HG03060 (cell line): ENCODE measurements around the gene ZBTB37.
"Not testable (repeated sequence)": the region's sequence is repeated elsewhere in the genome, so short reads cannot be mapped to it uniquely, and the experiment has no call there.

ENCODE experiments used
- ATAC-seq: cut with Tn5 transposase; IDR thresholded peaks from one replicate; pipeline ENCODE4 v1.9.1; 2021; ENCODE audit warnings: low read depth, moderate number of reproducible peaks; ENCODE audit not compliant: unreplicated experiment

The ZBTB37 gene

DNA sequence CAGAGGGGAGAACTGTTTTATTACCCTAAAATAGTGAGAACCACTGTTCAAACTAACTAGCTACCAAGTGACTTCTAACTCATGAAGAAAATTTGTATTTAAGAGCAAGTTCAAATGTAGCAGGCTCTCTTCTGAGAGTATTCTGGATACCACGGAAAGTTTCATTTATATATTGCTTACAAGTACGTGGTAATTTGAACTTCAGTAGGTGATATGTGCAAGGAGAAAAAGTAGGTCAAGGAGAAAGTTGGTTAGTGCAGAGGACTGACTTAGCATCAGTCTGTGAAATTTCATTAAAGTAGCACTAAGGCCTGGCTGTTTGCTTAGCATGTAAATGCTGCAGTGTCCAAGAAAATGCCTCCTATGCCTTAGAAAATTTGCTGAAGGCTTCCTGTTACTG is 32.2 kb downstream of the ZBTB37 start:
- ATAC-seq, result no peak

GRCh38 chr1:173900992-173901391 is 32.8 kb downstream of the ZBTB37 start:
- ATAC-seq, result no peak

DNA sequence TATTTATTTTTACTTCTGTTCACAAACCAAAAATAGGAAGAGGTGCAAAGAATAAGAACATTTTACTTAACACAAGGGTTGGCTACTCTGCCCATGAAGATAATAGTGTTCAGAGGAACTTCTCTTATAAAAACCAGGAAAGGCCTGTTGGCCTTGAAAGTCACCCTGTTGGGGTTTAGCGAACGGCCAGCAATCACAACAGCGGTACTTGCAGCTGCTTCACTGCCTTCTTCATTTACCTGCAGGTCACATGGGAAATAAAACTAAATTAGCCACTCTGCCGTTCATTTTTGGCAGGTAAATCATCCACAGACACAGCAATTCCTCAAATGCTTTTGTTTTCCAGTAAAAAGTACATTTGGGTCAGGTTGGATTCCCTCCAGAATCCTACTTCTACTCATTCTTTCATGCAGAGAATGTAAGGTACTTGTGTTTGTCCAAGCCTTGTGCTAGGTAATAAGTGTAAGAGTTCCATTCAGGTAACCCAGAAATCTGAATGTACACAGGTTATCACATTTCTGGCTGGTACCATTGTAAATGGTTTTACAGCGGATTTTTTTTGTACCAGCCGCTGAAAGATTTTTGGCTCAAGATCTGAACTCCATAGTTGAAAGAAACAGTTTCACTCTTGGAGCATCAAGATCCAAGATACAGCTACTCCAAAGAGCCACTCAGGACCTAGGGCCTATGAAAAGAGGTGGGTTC is 35.8 kb downstream of the ZBTB37 start:
- ATAC-seq, result no peak

GRCh38 chr1:173913111-173913510 is 44.9 kb downstream of the ZBTB37 start:
- no peak for ATAC-seq

GRCh38 chr1:173914366-173914871 is 46.2 kb downstream of the ZBTB37 start:
- ATAC-seq, result no peak

- no peak for ATAC-seq
Observed at GRCh38 chr1:173915596-173915995, 47.4 kb downstream of the ZBTB37 start.

GRCh38 chr1:173916667-173917066 is 48.5 kb downstream of the ZBTB37 start:
- ATAC-seq, result no peak

DNA sequence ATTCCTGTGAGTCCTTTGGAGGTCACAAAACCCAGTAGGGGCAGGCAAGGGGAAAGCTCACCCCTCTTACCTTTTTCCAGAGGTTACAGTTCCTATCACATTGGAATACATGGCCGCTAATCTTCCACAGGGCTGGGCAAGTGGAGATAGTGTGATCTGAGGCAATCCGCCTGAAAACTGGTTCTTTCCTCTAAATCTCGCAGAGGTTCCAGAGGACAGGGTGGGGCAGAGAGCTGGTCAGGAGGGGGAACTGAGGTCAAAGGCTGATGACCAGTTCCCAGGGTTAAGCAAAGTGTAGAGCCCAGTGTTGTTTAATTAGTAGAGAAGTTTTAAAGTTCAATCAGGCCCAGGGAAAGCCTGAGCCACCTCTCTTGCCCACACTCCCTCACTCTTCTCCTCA is 49.0 kb downstream of the ZBTB37 start, which contains the start of gene SERPINC1:
TSS of gene SERPINC1 (minus strand) at position 179 of the 400 bp plus-strand sequence. CDS start at position 111, 68 bp downstream.
- no peak for ATAC-seq

GRCh38 chr1:173917635-173918493 is 49.7 kb downstream of the ZBTB37 start:
- no peak for ATAC-seq

DNA sequence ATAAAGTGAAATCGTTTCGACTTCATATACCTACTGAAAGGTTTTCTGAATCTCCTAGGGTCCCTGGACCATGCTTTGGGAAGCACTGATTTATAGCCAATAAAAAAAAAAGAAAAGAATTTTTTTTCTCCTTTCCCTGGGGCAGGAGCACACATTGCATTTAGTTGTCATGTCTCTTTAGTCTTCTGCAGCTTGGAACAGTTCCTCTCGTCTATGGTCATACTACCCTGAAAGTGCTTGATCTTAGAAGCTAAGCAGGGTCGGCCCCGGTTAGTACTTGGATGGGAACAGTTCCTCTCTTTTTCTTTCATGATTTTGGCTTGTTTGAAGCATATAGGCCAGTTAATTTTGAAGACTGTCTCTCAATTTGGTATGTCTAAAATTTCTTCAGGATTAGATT is 52.7 kb downstream of the ZBTB37 start:
- no peak for ATAC-seq

- no peak for ATAC-seq
Observed at GRCh38 chr1:173925306-173926242, 57.4 kb downstream of the ZBTB37 start.

- ATAC-seq, result not testable (repeated sequence)
Observed at GRCh38 chr1:173930541-173930940, 62.4 kb downstream of the ZBTB37 start.

DNA sequence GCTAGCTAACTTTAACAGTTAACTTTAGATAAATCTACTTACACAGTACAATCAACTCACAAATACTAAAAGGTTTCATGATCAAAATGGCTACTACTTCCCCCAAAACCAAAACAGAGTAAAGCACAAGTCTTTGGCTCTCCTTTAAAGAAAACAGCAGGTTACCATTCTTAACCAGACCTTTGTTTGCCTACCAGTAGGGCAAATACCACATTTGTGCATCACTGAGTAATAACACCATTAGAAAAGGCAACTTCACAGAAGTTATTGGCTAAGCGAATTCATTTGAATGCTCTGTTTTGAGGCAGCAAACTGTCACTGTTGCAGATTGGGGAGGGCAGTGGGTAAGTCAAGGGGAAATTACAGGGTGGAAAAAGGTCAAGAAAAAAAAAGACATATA is 66.3 kb downstream of the ZBTB37 start:
- ATAC-seq, result no peak

GRCh38 chr1:173937062-173937461 is 68.9 kb downstream of the ZBTB37 start:
- ATAC-seq, result no peak

- no peak for ATAC-seq
Observed at GRCh38 chr1:173946380-173946921, 78.3 kb downstream of the ZBTB37 start.

GRCh38 chr1:173948594-173948993 is 80.4 kb downstream of the ZBTB37 start:
- no peak for ATAC-seq
